ENCODE results near the gene RNF144B. TPM values are rescaled to one million over a fixed set of nuclear protein-coding genes. Genes with fewer than 3 reads are reported as not detected.

The RNF144B gene
- total and polyA plus RNA-seq, 2 of the 13 experiments (the other 11 are each of a cell fraction or from before 2014, with no cell fraction given): 1.8 to 4.3 TPM

DNA sequence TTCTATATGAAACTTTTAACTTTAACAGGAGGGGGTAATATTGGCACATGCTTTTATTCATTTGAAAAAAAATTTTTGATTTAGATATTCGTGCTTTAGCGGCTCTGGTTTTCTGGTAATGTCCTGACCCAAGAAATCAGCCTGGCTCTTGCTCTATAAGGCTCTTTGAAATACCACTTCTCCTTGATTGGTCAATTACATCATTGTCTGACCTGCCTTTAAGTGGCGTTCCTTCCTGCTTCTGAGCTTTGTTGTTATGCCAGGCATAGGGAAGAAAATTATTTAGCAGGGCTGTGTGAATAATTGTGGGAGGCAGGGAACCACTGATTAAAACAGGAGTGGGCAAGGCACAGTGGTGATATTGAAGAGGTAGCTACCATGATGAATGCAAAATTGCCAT is 3.9 kb downstream of the RNF144B start:
- Histone ChIP-seq H3K9me3 (ENCODE audit: low read length) (no peaks in the 10 kb centered on the region), H4K20me1 (ENCODE audit: insufficient read depth, low read length) (no peaks in the 10 kb centered on the region), H2AFZ (ENCODE audit: low read length) (no peak overlapping the region), H3K27ac (ENCODE audit: extremely low read length, insufficient read depth, low read length) (no peak overlapping the region), H3K9ac (ENCODE audit: insufficient read depth, low read depth, low read length) (no peak overlapping the region), H3K79me2 (ENCODE audit: insufficient read depth, low read length) (no peaks in the 10 kb centered on the region), H3K4me1 (ENCODE audit: insufficient read depth, low read length) (peaks cover 38% of the 10 kb centered on the region), H3K4me2 (ENCODE audit: low read depth, low read length) (no peak overlapping the region), H3K4me3 (replicated peaks in 1 of 3; ENCODE audit: insufficient read depth in 1 of 3, low read depth in 2 of 3, low read length in 3 of 3) (no peak overlapping the region), H3K27me3 (ENCODE audit: control insufficient read depth in 1 of 2, insufficient read depth in 2 of 2, low read length in 2 of 2) (no peaks in the 10 kb centered on the region; a peak in 1 of 5 replicates), H3K36me3 (replicated peaks in 1 of 2; ENCODE audit: control insufficient read depth in 1 of 2, insufficient read depth in 2 of 2, low read length in 2 of 2) (no peaks in the 10 kb centered on the region)
- intact Hi-C loops (cut with micrococcal nuclease; ENCODE audit: unreplicated experiment): no loop called here
- BruUV-seq (replicated peaks): no TSS peak
- ChIA-PET CTCF (ENCODE audit: low intra/inter-chr PET ratio, low total read pairs) (no interaction called here), POLR2A (no interaction called here)
- WGBS (ENCODE audit: low lambda C conversion rate): 96% methylated on average over 3 of the region's 3 CpGs
- DNase-seq (ENCODE audit: low spot score) (no peak), ATAC-seq (no peak), FAIRE-seq (no peak)
- in situ Hi-C loops (cut with HindIII; ENCODE audit: extremely low pct_ligation_motif_present, low pct_unique_long_range_greater_than_20kb): no loop called here
- no peak for TF ChIP-seq SMAD1 (CRISPR knock-in tag; IDR thresholded peaks at IDR 0.05; ENCODE audit: borderline replicate concordance, low read depth)
- no peak for TF ChIP-seq MEIS2 (CRISPR knock-in tag; IDR thresholded peaks at IDR 0.05)
- TF ChIP-seq JUNB (CRISPR knock-in tag; IDR thresholded peaks at IDR 0.05; ENCODE audit: borderline replicate concordance): no peak
- TF ChIP-seq GATAD1 (CRISPR knock-in tag; IDR thresholded peaks at IDR 0.05): no peak
- no peak for TF ChIP-seq ZNF816 (CRISPR knock-in tag; IDR thresholded peaks at IDR 0.05; ENCODE audit: borderline replicate concordance)
- TF ChIP-seq, protein P1, sequence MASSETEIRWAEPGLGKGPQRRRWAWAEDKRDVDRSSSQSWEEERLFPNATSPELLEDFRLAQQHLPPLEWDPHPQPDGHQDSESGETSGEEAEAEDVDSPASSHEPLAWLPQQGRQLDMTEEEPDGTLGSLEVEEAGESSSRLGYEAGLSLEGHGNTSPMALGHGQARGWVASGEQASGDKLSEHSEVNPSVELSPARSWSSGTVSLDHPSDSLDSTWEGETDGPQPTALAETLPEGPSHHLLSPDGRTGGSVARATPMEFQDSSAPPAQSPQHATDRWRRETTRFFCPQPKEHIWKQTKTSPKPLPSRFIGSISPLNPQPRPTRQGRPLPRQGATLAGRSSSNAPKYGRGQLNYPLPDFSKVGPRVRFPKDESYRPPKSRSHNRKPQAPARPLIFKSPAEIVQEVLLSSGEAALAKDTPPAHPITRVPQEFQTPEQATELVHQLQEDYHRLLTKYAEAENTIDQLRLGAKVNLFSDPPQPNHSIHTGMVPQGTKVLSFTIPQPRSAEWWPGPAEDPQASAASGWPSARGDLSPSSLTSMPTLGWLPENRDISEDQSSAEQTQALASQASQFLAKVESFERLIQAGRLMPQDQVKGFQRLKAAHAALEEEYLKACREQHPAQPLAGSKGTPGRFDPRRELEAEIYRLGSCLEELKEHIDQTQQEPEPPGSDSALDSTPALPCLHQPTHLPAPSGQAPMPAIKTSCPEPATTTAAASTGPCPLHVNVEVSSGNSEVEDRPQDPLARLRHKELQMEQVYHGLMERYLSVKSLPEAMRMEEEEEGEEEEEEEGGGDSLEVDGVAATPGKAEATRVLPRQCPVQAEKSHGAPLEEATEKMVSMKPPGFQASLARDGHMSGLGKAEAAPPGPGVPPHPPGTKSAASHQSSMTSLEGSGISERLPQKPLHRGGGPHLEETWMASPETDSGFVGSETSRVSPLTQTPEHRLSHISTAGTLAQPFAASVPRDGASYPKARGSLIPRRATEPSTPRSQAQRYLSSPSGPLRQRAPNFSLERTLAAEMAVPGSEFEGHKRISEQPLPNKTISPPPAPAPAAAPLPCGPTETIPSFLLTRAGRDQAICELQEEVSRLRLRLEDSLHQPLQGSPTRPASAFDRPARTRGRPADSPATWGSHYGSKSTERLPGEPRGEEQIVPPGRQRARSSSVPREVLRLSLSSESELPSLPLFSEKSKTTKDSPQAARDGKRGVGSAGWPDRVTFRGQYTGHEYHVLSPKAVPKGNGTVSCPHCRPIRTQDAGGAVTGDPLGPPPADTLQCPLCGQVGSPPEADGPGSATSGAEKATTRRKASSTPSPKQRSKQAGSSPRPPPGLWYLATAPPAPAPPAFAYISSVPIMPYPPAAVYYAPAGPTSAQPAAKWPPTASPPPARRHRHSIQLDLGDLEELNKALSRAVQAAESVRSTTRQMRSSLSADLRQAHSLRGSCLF (CRISPR knock-in tag; IDR thresholded peaks at IDR 0.05; ENCODE audit: borderline replicate concordance): no peak
- TF ChIP-seq, protein P2, sequence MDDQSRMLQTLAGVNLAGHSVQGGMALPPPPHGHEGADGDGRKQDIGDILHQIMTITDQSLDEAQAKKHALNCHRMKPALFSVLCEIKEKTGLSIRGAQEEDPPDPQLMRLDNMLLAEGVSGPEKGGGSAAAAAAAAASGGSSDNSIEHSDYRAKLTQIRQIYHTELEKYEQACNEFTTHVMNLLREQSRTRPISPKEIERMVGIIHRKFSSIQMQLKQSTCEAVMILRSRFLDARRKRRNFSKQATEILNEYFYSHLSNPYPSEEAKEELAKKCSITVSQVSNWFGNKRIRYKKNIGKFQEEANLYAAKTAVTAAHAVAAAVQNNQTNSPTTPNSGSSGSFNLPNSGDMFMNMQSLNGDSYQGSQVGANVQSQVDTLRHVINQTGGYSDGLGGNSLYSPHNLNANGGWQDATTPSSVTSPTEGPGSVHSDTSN (CRISPR knock-in tag; IDR thresholded peaks at IDR 0.05; ENCODE audit: borderline replicate concordance): no peak
- no peak for TF ChIP-seq HNRNPH1 (optimal IDR thresholded peaks at IDR 0.05; ENCODE audit: low read depth, low read length)
- TF ChIP-seq ISL2 (CRISPR knock-in tag; IDR thresholded peaks at IDR 0.05): no peak
- no peak for TF ChIP-seq ZNF777 (CRISPR knock-in tag; IDR thresholded peaks at IDR 0.05)
- TF ChIP-seq, protein P3, sequence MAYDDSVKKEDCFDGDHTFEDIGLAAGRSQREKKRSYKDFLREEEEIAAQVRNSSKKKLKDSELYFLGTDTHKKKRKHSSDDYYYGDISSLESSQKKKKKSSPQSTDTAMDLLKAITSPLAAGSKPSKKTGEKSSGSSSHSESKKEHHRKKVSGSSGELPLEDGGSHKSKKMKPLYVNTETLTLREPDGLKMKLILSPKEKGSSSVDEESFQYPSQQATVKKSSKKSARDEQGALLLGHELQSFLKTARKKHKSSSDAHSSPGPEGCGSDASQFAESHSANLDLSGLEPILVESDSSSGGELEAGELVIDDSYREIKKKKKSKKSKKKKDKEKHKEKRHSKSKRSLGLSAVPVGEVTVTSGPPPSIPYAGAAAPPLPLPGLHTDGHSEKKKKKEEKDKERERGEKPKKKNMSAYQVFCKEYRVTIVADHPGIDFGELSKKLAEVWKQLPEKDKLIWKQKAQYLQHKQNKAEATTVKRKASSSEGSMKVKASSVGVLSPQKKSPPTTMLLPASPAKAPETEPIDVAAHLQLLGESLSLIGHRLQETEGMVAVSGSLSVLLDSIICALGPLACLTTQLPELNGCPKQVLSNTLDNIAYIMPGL (CRISPR knock-in tag; IDR thresholded peaks at IDR 0.05; ENCODE audit: borderline replicate concordance in 1 of 2, low read depth in 1 of 2): no peak
- TF ChIP-seq, protein P4, sequence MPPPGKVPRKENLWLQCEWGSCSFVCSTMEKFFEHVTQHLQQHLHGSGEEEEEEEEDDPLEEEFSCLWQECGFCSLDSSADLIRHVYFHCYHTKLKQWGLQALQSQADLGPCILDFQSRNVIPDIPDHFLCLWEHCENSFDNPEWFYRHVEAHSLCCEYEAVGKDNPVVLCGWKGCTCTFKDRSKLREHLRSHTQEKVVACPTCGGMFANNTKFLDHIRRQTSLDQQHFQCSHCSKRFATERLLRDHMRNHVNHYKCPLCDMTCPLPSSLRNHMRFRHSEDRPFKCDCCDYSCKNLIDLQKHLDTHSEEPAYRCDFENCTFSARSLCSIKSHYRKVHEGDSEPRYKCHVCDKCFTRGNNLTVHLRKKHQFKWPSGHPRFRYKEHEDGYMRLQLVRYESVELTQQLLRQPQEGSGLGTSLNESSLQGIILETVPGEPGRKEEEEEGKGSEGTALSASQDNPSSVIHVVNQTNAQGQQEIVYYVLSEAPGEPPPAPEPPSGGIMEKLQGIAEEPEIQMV (CRISPR knock-in tag; IDR thresholded peaks at IDR 0.05; ENCODE audit: low read depth): no peak
- TF ChIP-seq, protein P5, sequence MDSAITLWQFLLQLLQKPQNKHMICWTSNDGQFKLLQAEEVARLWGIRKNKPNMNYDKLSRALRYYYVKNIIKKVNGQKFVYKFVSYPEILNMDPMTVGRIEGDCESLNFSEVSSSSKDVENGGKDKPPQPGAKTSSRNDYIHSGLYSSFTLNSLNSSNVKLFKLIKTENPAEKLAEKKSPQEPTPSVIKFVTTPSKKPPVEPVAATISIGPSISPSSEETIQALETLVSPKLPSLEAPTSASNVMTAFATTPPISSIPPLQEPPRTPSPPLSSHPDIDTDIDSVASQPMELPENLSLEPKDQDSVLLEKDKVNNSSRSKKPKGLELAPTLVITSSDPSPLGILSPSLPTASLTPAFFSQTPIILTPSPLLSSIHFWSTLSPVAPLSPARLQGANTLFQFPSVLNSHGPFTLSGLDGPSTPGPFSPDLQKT (CRISPR knock-in tag; IDR thresholded peaks at IDR 0.05; ENCODE audit: borderline replicate concordance): no peak
- TF ChIP-seq CBX5 (CRISPR knock-in tag; IDR thresholded peaks at IDR 0.05; ENCODE audit: borderline replicate concordance): no peak
